Left colon (tissue), 2 donors: Measurements from ENCODE around the gene PPARD. TPM values are rescaled to one million over a fixed set of nuclear protein-coding genes. Genes with fewer than 3 reads are reported as not detected.
"Not testable (repeated sequence)": the region's sequence is repeated elsewhere in the genome, so short reads cannot be mapped to it uniquely, and the experiment has no call there.

Experiments
- ATAC-seq: fragments of 200-7000 bp; cut with Tn5 transposase; one replicate; pipeline ENCODE4 v1.9.1; 2020; ENCODE audit warnings: mild to moderate bottlenecking, moderate library complexity
- DNase-seq, 2 donors: peaks; one replicate each; pipeline ENCODE4 v3.0.0-alpha.2; 2020
- intact Hi-C, 2 donors: fragments of 100-400 bp; cut with DNase I in 1 of 2; cut with micrococcal nuclease in 1 of 2; formaldehyde crosslinking; loops; one replicate each; pipeline versions ENCODE4 v1.11.2 to v1.14.0; 2022; cut with DNase I, micrococcal nuclease
- total RNA-seq, 2 donors: library from RNA; stranded (reverse); fragmentation: NEBNext Ultra II Directional; extraction: Animal tissue kit (Norgen Biotek cat#: 25700); gene quantifications; one replicate each; pipeline ENCODE4 v1.2.1, GENCODE V29; 2021
- donor health status: DM: no; HTN: no; CAD: no.
- donor health status: DM: yes; HTN: yes; CAD: no.

The PPARD gene
- total RNA-seq, 2 donors from 2014 or later: 36.0 to 68.0 TPM

DNA sequence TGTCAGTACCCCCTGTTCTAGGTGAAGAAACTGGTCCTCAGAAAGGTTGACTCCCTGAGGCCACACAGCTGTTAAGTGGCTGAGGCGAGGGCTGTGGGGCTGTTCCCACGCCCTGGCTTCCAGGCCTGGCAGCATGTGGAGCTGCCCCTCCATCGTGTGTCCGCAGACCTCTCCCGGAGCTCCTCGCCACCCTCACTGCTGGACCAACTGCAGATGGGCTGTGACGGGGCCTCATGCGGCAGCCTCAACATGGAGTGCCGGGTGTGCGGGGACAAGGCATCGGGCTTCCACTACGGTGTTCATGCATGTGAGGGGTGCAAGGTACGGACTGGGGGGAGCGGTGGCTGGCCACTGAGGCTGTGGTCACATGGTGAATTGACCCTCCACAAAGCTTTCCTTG, 77.6 kb downstream of the PPARD start:
- DNase-seq (no peak), ATAC-seq (no peak)
- intact Hi-C loops: no loop called here

DNA sequence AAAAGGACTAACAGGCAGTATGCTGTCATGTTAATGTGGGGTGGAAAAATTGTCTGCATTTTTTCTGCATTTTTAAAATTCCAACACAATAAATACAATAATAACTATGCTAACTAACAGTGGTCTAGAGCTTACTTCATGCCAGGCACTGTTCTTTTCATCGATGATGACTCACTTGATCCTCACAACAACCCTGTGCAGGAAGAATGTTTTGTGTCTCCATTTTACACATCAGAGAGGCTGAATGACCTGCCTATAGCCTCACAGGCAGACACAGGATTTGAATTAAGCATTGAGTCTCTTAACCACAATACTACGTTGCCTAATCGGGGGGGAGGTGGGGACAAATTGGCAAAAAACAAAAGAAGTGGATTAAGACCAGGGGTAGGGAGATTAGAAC, 82.9 kb downstream of the PPARD start:
- intact Hi-C loops: no loop called here
- ATAC-seq: no peak
- DNase-seq: no peak

DNA sequence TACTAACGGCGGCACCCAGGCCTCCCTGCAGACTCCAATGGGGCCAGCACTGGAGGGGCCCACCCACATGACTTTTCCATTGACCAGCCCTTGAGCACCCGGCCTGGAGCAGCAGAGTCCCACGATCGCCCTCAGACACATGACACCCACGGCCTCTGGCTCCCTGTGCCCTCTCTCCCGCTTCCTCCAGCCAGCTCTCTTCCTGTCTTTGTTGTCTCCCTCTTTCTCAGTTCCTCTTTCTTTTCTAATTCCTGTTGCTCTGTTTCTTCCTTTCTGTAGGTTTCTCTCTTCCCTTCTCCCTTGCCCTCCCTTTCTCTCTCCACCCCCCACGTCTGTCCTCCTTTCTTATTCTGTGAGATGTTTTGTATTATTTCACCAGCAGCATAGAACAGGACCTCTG, 83.7 kb downstream of the PPARD start:
- ATAC-seq: peak; percentile 14
- no peak for DNase-seq
- intact Hi-C loops: no loop called here

DNA sequence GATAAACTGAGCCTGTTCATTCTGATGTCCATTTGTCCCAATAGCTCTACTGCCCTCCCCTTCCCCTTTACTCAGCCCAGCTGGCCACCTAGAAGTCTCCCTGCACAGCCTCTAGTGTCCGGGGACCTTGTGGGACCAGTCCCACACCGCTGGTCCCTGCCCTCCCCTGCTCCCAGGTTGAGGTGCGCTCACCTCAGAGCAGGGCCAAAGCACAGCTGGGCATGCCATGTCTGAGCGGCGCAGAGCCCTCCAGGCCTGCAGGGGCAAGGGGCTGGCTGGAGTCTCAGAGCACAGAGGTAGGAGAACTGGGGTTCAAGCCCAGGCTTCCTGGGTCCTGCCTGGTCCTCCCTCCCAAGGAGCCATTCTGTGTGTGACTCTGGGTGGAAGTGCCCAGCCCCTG, 85.1 kb downstream of the PPARD start:
- intact Hi-C loops: no loop called here
- ATAC-seq (no peak), DNase-seq (no peak)

DNA sequence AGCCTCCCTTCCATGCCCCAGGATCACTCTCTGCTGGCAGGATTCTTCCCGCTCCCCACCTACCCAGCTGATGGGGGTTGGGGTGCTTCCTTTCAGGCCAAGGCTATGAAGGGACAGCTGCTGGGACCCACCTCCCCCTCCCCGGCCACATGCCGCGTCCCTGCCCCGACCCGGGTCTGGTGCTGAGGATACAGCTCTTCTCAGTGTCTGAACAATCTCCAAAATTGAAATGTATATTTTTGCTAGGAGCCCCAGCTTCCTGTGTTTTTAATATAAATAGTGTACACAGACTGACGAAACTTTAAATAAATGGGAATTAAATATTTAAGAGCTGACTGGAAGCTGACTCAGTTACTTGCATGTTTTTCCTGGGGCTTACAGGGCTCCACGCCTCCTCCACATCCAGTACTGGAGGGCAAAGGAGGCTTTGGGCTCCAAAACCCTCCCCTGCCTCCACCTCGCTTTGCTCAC, 85.5 kb downstream of the PPARD start:
- ATAC-seq (no peak), DNase-seq (no peak)
- intact Hi-C loops: no loop called here

DNA sequence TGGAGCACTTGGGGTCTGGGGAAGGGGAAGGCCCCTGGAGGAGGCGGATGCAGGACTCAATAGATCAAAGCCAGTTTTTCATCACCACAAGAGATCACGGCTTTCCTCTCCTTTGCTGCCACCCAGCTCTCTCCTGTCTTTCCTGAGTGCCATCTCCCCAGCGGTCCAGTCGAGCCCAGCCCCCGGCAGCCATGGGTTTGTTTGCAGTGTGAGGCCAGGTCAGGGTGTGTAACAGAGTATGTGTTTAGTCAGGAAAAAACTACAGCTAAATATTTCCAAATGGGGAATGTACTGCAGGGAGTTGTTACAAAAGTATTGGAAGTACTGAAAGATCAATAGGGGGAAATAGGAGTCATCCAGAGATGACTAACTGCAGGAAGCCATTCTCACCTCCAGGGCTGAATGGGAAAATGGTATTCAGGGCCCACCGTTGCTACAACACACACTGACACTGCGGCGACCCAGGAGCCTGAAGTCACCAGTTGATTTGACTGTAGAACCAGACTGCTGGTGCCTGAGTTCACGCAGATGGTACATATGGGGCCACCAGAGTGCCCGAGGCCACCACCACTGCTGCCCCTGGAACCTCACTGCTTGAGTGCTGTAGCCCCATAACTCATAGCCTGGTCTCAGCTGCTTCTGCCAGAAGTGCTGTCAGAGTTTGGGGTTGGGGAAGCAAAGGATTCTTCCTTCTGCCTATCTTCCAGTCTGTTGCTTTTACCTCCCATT, 86.2 kb downstream of the PPARD start:
- ATAC-seq (no peak), DNase-seq (no peak)

DNA sequence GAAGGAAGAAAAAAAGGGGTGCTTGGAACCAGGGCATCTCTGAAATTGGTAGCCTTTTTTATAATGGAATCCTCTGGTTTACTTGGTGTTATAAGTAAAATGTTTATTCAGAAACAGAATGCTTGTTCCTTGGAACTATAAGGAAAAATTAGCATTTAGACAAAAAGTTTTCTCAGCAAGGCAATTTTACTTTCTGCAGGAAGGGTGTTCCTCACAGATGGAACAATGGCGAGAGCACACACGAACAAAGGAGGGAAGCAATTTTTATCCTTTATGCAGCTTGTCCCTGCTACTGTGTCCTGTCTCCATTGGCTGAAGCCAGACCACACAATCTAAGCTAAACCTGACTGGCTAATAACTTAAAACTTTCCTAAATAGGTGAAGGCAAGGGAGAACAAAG, 87.1 kb downstream of the PPARD start:
- intact Hi-C loops: no loop called here
- ATAC-seq (no peak), DNase-seq (no peak)

More for the DNA sequence above, 86.2 kb downstream of the PPARD start:
- intact Hi-C loops: no loop called here

DNA sequence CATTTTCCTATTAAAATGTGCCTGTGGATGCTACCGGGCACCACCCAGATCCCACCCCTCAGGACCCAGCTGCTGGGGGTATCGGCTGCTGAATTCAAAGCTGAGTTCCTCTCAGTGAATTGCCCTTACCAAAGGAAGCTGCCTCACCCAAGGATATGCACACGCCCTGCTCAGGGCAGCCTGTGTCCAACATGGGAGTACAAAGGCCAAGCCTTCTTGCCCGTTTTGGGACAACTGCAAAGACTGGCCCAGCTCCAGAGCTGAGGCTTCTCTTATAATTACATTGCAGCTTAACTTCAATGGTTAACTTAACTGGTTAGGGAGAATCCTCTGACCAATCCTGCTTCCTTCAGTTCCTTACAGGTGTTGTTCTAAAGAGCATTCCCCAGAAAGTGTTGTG, 89.9 kb downstream of the PPARD start:
- ATAC-seq: peak; percentile 78

DNA sequence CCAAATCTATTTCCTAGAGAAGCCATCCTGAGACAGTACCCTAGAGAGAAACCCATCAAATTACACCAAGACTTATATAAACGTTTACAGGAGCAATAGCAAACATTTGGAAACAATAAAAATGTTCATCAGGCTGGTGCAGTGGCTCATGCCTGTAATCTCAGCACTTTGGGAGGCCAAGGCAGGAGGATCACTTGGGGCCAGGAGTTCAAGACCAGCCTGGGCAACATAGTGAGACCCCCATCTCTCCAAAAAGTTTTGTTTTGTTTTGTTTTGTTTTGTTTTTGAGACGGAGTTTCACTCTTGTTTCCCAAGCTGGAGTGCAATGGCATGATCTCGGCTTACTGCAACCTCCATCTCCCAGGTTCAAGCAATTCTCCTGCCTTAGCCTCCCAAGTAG, 90.3 kb downstream of the PPARD start:
- intact Hi-C loops: loop anchor here in 1 of 2 donors (10.0 kb wide), 1 partner anchor 88 kb away; the partner anchor contains the start of gene PPARD
- not testable (repeated sequence) for DNase-seq, ATAC-seq

More for the DNA sequence above, 89.9 kb downstream of the PPARD start:
- intact Hi-C loops: loop anchor here in 1 of 2 donors (10.0 kb wide), 1 partner anchor 87 kb away; the partner anchor contains the start of gene PPARD
- peak; percentile 67 to 74 for DNase-seq

DNA sequence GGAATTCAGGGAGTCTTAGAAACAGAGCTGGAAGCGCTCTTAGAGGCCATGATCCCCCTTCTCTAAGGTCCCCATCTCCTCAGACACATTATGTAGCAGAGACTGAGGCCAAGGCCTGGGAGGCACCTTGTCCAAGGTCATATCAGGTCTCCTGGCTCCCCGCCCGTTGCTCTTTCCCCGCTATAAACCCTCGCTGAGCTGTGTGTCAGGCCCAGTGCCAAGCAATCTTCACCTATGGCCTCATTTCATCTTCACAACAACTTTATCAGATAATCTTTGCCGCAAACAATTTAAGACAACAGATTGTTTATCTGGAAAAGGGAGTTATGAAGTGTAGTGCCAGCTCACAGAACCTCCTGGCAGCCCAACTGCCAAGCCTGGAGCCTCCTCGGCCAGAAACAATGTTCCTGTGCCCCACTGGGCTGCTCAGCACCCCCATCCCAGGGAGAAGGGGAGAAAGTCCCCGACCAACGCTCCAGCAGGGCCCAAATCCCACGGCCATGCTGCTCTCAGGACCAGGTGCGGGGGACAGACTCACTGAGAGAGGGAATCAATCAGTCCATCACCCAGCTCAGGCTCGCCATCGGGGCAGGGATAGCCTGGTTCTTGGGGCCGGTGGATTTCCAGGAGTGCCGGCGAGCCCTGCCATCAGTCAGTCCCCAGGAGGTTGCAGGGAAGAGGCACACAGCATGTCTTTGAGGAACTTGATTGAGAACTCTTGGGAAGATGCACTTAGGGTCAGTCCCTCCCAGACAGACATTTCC, 92.9 kb downstream of the PPARD start:
- intact Hi-C loops: loop anchor here in 1 of 2 donors (10.0 kb wide), 1 partner anchor 90 kb away; the partner anchor contains the start of gene PPARD
- peak; percentile 89 for ATAC-seq
- DNase-seq: peak; percentile 87 to 93

DNA sequence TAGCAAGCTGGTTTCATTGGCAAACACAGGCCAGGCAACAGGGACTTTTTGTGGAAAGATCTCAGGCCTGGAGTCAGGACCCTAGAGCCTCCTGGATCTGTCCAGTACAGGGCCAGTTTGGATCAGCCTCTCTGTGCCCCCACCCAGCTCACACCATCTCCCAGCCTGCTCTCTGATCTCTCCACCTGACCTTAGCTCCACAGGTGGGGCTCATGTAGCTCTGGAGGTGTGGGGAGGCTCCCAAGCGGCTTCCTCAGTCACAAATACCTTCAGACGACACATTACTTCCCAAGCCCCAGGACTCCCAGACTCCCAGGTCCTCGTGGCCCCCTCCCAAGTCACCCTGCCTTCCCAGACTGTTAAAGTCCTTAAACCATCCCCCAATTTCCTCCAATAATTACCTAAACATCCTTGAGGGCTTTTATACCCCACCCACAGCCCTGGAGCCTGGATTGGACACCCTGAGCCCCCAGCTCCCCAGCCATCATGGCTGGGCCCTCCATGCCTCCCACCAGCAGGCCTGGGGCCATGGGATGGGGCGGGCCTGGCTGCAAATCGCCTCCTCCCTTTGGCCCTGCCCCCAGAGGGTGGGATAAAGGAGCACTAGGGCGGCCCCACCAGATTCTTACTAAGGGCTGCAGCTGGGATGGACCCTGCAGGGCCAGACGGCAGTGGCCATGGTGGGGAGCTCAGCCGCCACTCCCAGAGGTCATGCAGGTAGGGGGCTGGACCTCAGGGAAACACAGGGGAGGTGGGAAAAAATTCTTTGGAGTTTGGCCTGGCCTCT, 93.9 kb downstream of the PPARD start:
- intact Hi-C loops: loop anchor here in 1 of 2 donors (10.0 kb wide), 1 partner anchor 91 kb away; the partner anchor contains the start of gene PPARD
- peak; percentile 55 for ATAC-seq
- no peak for DNase-seq

DNA sequence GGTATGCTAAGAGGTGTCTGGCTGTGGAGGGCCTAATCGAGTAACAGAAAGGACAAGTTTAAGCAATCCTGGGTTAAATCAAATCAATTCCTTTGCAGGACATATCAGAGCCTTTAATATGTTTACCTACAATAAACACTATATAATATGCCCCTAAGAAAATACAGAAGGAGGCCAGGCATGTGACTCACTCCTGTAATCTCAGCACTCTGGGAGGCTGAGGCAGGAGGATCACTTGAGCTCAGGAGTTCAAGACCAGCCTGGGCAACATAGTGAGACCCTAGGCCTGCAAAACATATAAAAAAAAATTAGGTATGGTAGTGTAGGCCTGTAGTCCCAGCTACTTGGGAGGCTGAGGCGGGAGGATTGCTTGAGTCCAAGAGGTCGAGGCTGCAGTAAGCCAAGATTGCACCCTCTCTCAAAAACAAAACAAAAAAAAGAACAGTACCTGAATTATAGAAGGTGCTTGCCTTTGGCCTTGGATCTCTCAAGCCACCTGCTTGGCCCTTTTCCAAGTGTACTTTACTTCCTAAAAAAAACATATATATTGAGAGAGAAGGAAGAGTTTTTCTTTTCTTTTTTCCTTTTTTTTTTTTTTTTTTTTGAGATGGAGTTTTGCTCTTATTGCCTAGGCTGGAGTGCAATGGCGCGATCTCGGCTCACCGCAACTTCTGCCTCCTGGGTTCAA, 96.2 kb downstream of the PPARD start:
- ATAC-seq, DNase-seq: not testable (repeated sequence)

DNA sequence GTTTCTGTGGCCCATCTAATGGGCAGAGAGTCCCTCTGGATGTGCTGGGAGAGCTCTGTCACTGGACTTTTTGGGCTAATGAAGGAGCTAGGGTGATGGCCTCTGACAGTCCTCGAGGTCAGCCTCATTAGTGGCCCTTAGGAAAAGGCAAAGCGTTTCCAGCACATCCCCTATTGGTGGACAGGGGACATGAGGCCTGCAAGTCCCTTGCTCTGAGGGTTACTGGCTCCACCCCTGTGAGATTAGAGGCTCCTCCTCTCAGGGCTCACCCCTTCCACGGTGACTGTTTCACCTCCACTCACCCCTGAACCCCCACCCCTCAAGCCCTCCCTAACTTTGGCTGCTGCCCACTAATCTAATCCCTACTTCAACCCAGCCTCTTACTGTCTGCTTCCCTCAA, 97.0 kb downstream of the PPARD start:
- DNase-seq: no peak
- intact Hi-C loops: loop anchor here in 1 of 2 donors (10.0 kb wide), 1 partner anchor 95 kb away; the partner anchor contains the start of gene PPARD
- no peak for ATAC-seq

More for the DNA sequence above, 96.2 kb downstream of the PPARD start:
- intact Hi-C loops: loop anchor here in 1 of 2 donors (10.0 kb wide), 1 partner anchor 94 kb away; the partner anchor contains the start of gene PPARD

DNA sequence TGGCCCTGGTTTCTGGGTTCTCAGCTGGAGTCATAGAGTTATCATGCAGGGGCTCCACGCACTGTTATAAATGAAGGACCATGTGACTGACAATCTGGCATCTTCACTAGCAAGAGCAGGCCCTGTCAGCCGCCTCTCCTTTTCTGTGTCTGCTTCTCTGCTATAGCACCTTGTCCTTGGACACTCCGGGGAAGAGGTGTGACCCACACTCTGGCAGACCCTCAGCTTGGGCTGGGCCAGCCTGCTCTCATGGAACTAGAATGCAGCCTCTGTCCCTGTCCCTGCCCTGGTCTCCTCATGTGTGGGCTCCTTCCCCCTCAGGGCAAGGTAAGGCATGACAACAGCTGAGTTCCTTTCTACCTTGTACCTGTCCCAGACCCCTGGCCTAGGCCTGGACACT, 98.8 kb downstream of the PPARD start:
- DNase-seq (no peak), ATAC-seq (no peak)
- intact Hi-C loops: no loop called here

DNA sequence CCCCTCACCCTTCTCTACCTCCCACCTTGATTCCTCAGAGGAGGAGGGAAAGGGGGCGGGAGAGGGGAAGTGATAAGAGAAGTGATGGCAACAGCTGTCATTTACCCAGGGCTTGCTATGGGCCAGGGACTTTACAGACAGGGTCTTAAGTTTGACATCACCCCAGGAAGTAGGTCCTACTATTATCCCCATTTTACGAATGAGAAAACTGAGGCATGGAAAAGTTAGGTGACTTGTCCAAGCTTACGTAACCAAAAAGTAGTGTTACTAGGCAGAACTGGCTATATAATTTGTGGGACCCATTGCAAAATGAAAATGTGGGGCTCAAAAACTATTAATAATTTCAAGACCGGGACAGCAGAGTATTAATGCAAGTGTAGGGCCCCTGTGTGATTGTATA, 99.3 kb downstream of the PPARD start:
- ATAC-seq (no peak), DNase-seq (no peak)
- intact Hi-C loops: no loop called here

DNA sequence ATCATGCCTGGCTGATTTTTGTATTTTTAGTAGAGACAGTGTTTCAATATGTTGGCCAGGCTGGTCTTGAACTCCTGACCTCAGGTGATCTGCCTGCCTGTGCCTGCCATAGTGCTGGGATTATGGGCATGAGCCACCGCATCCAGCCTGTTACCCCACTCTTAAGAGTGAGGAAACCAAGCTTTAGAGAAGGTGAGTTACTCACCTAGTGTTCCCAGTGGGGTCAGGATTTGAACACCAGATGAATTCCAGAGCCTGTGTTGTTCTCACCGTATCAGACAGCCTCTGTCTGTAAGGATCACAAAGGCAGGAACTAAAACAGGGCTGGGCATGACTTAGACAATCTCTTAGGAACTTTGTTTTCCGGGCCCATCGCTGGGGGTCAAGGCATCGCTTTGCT, 100.3 kb downstream of the PPARD start:
- no peak for DNase-seq
- ATAC-seq: no peak
- intact Hi-C loops: no loop called here

DNA sequence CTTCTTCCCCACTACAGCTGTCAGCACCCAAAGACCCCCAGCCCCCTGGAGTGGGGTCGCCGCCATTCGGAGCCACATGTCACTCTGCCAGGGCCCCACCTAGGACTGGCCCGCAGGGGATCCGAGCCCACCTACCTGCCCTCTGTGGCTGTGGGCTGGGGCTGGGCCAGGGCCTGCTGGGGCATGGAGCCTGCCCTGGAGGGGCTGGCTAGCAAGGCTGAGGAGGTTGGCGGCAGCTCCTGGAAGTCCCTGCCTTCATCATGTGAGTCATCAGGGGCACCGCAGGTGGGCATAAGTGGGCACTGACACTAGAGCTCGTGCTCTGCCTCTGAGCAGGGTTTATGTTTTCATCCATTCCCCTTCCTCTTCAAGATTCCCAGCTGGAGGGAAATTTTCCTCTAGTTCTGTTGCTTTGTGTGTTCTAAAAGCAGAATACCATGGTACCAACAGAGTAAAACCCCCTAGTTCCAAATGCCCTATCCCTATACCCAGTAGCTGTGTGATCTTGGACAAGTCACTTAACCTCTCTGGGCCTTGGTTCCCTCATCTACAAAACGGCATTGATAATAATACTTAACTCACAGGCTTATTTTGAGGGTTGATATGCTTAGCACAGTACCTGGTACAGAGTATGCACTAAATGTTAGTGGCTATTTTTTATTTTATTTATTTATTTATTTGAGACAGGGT, 101.1 kb downstream of the PPARD start:
- DNase-seq (no peak), ATAC-seq (no peak)
- intact Hi-C loops: no loop called here

DNA sequence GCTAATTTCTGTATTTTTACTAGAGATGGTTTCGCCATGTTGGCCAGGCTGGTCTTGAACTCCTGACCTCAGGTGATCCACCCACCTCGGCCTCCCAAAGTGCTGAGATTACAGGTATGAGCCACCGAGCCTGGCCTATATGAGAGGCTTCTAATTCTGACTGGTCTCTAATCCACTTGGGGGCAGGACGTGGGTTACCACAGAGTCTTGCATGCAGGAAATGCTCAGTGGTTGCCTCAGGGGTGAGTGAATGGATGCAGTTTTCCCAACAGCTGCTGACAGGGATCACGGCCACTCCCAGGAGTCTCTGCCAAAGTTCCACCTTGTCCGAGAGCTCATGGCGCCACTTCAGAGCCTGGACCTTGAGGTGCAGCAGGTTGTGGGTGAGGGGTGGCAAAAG, 103.3 kb downstream of the PPARD start:
- DNase-seq (no peak), ATAC-seq (no peak)
- intact Hi-C loops: no loop called here
